Ovary (tissue), 3 donors: ENCODE results near the gene C2CD4C.

ENCODE experiments used
- EP300 ChIP-seq: sonication (generic); formaldehyde crosslinking; IDR thresholded peaks from one replicate; pipeline ENCODE4 v1.6.1; 2017; ENCODE audit warnings: antibody characterized with exemption
- POLR2A ChIP-seq: fragments of 450-650 bp; IDR thresholded peaks from one replicate; pipeline ENCODE4 v1.6.1; 2017; ENCODE audit warnings: antibody characterized with exemption, mild to moderate bottlenecking, moderate library complexity
- TF ChIP-seq, protein P1 (sequence below), 3 donors: fragments of 450-650 bp in 2 of 3; fragments of 200-600 bp in 1 of 3; IDR thresholded peaks; one replicate each; pipeline versions ENCODE4 v1.5.1 to v1.8.0; 2016 to 2022; ENCODE audit warnings: antibody characterized with exemption in 3 of 3, mild to moderate bottlenecking in 1 of 3
- donor health status: DM: no; HTN: no; CAD: no.

DNA sequence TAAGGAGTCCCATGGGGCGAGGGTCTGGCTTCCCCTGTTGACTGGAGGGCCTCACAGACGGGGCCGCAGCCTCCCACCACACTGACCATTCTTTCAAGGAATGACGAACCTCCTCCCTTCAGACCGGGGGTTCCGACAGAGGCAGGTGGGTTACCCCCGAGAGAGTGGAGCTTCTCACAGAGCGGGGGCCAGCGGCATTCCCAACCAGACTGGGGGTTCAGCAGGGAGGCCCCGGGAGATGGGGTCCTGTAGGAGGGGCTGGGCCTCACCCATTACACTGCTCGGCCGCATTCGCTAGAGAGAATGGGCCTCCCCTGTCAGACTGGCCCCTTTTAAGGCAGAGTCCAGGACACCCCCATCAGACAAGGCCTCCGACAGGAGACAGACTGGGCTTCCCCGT lies 15.6 kb upstream of the C2CD4C start:
- TF ChIP-seq, protein P1, sequence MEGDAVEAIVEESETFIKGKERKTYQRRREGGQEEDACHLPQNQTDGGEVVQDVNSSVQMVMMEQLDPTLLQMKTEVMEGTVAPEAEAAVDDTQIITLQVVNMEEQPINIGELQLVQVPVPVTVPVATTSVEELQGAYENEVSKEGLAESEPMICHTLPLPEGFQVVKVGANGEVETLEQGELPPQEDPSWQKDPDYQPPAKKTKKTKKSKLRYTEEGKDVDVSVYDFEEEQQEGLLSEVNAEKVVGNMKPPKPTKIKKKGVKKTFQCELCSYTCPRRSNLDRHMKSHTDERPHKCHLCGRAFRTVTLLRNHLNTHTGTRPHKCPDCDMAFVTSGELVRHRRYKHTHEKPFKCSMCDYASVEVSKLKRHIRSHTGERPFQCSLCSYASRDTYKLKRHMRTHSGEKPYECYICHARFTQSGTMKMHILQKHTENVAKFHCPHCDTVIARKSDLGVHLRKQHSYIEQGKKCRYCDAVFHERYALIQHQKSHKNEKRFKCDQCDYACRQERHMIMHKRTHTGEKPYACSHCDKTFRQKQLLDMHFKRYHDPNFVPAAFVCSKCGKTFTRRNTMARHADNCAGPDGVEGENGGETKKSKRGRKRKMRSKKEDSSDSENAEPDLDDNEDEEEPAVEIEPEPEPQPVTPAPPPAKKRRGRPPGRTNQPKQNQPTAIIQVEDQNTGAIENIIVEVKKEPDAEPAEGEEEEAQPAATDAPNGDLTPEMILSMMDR (IDR thresholded peaks at IDR 0.05): no peak
- TF ChIP-seq POLR2A (no peak), EP300 (no peak)
